ENCODE results near the gene RFC4. TPM values are rescaled to one million over a fixed set of nuclear protein-coding genes. Genes with fewer than 3 reads are reported as not detected.

Gene RFC4
- total RNA-seq, 1 donor from 2014 or later = 187 TPM

DNA sequence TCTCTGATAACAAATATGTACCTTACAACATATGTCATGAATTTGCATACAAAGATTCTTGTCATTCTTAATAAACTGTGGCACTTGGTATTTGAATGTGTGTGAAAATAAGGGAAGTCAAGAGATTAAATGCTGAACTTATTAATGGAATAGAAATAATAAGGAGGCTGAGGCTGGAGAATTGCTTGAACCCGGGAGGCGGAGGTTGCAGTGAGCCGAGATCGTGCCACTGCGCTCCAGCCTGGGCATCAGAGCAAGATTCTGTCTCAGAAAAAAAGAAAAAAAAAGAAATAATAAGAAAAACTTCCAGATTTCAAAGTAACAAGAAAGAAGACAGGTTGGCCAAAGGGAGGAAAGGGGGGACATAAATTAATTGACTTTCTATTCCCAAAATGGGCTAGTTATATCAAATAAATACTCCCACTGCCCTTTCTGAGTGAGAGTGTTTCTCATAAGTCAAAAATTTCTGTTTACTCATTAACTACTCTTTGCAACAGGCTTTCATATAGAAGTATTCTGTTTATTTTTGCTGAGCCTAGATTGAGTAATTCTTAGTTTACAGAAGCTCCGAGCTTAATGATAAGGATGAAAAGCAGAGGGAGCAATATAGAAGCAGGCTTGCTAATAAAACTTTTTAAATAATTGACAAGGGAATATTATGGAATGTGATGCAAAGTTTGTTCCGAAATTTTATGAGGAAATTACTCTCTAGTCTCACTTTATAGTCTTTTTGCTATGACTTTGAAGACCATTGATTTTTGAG, 63.5 kb downstream of the RFC4 start:
- TF ChIP-seq EZH2 (IDR thresholded peaks at IDR 0.05) (no peak), EZH2phosphoT487 (IDR thresholded peaks at IDR 0.05) (no peak), CTCF (IDR thresholded peaks at IDR 0.05) (no peak)
- no peaks in the 10 kb centered on the region for H3K27me3 ChIP-seq
- Mint-ChIP-seq H3K36me3 (no peaks in the 10 kb centered on the region), H3K9me3 (no peaks in the 10 kb centered on the region), H3K27ac (no peak overlapping the region), H3K4me1 (peaks cover 3% of the 10 kb centered on the region), H3K27me3 (ENCODE audit: insufficient read depth, low read depth) (peaks cover 3% of the 10 kb centered on the region), H3K4me3 (no peak overlapping the region)
- H3K4me2 ChIP-seq = no peak overlapping the region
- no peak overlapping the region for H3K9ac ChIP-seq
- H3K27ac ChIP-seq = no peak overlapping the region
- no peaks in the 10 kb centered on the region for H3K36me3 ChIP-seq
- H3K4me1 ChIP-seq = no peaks in the 10 kb centered on the region
- H4K20me1 ChIP-seq (ENCODE audit: low read depth) = no peaks in the 10 kb centered on the region
- H3K79me2 ChIP-seq (ENCODE audit: low read depth) = no peaks in the 10 kb centered on the region
- no peaks in the 10 kb centered on the region for H3K9me3 ChIP-seq (ENCODE audit: low read depth)
- H3K4me3 ChIP-seq = no peak overlapping the region
- no peaks in the 10 kb centered on the region for H3F3A ChIP-seq (ENCODE audit: low read depth)
- no peak overlapping the region for H2AFZ ChIP-seq (replicated peaks)
- no peak for DNase-seq (ENCODE audit: low spot score)

MicroRNAs within 50 kb of the gene (microRNA counts, 767-probe panel; counts per million panel counts)
- 460 counts per million, percentile 90 among the panel's probes with 10 or more counts for microRNA hsa-miR-1248

Small RNA genes within 50 kb of the gene (microRNA-seq; reads per million reads assigned to microRNA genes)
- 3.6 reads per million, percentile 18 among the genes with 10 or more reads in this experiment for gene MIR1248

Small RNA genes within 50 kb of the gene (small RNA-seq; reads per million reads assigned to genes)
- gene RF00092 (not detected), gene RNU6-1105P (not detected), gene SNORA4 (not detected), gene SNORA63 (not detected), gene SNORA81 (not detected), gene SNORD2 (not detected)

Other genes with a start within 250 kb of the RFC4 start
- 16.8 and 21.1 TPM in 2 replicates for gene TBCCD1, start 239.1 kb downstream of the RFC4 start, total RNA-seq (ENCODE audit: low replicate concordance)
- gene DNAJB11, start 235.8 kb downstream of the RFC4 start, total RNA-seq (ENCODE audit: low replicate concordance) = 52.7 and 73.0 TPM in 2 replicates
- not detected in 2 replicates for gene AHSG, start 193.4 kb downstream of the RFC4 start, total RNA-seq (ENCODE audit: low replicate concordance)
- gene FETUB, start 166.1 kb downstream of the RFC4 start, total RNA-seq (ENCODE audit: low replicate concordance) = not detected in 2 replicates
- gene HRG, start 140.5 kb downstream of the RFC4 start, total RNA-seq (ENCODE audit: low replicate concordance) = not detected in 2 replicates
- gene KNG1, start 89.1 kb downstream of the RFC4 start, total RNA-seq (ENCODE audit: low replicate concordance) = not detected in 2 replicates
- 841 and 1,764 TPM in 2 replicates for gene EIF4A2, start 22.9 kb downstream of the RFC4 start, total RNA-seq (ENCODE audit: low replicate concordance)
- gene ADIPOQ, start 36.2 kb upstream of the RFC4 start, total RNA-seq (ENCODE audit: low replicate concordance) = not detected in 2 replicates
- gene ST6GAL1, start 124.0 kb upstream of the RFC4 start, total RNA-seq (ENCODE audit: low replicate concordance) = 27.3 and 39.2 TPM in 2 replicates